Measurements from ENCODE around the gene ZFP1. TPM values are rescaled to one million over a fixed set of nuclear protein-coding genes. Genes with fewer than 3 reads are reported as not detected.

Gene ZFP1
- total and polyA plus RNA-seq, 7 experiments from 2014 or later, result 8.6 to 22.5 (median 10.5) TPM

- H3K9me3 Mint-ChIP-seq, result peaks cover 0 to 2% (median 0%) of the 10 kb centered on the region in 11 donors
- H3K36me3 Mint-ChIP-seq, result no peaks in the 10 kb centered on the region
- no peak for ATAC-seq
- H3K4me1 Mint-ChIP-seq, result peaks cover 0 to 18% (median 14%) of the 10 kb centered on the region in 7 donors
- Histone ChIP-seq H3K9me3 (ENCODE audit: control insufficient read depth in 2 of 3, low read length in 3 of 3) (no peaks in the 10 kb centered on the region), H3K27me3 (ENCODE audit: control insufficient read depth in 2 of 2, insufficient read depth in 2 of 2, low read length in 2 of 2) (no peaks in the 10 kb centered on the region), H3K27ac (ENCODE audit: low read depth, low read length) (peak within 1 kb of the TSS; percentile 29), H3K36me3 (ENCODE audit: control insufficient read depth in 2 of 3, insufficient read depth in 3 of 3, low read length in 3 of 3) (no peaks in the 10 kb centered on the region), H3K4me1 (ENCODE audit: control insufficient read depth in 2 of 2, insufficient read depth in 2 of 2, low read length in 2 of 2) (peaks cover 0 to 12% of the 10 kb centered on the region in 2 donors), H3K4me3 (ENCODE audit: low read length) (peak within 1 kb of the TSS; percentile 39)
- intact Hi-C loops (cut with micrococcal nuclease), result no loop called here
- H3K27ac Mint-ChIP-seq, result peak within 1 kb of the TSS; percentile 84 to 96 (median 93)
- ChIA-PET CTCF (interaction anchor here (0.6 to 1.7 kb wide), 3 partner anchors 17 to 275 kb away, joined by 3 to 4 read pairs (median 3); no protein-coding TSS in a partner anchor), POLR2A (interaction anchor here (0.8 kb wide), 1 partner anchor 15 kb away, joined by 3 read pairs; no protein-coding TSS in a partner anchor)
- no peaks in the 10 kb centered on the region for H3K27me3 Mint-ChIP-seq
- H3K4me3 Mint-ChIP-seq, result peak within 1 kb of the TSS; percentile 62 to 96 (median 90)
- no peak for DNase-seq
These were observed 70.1 kb downstream of the ZFP1 start, which contains the start of gene CTRB1 for GRCh38 chr16:75218256-75219076. CTRB1 (plus strand) TSS chr16:75218988; CDS start chr16:75219008, 20 bp downstream.

- H3K27ac Mint-ChIP-seq, result peak overlapping the region in 6 of 9 donors; percentile 84 to 96 (median 94)
- H3K27me3 ChIP-seq (ENCODE audit: control insufficient read depth in 2 of 2, insufficient read depth in 2 of 2, low read length in 2 of 2), result no peaks in the 10 kb centered on the region
- ATAC-seq (no peak), DNase-seq (no peak)
- ChIA-PET CTCF (interaction anchor here (0.6 to 1.7 kb wide), 3 partner anchors 17 to 183 kb away, joined by 3 to 4 read pairs (median 4); no protein-coding TSS in a partner anchor), POLR2A (interaction anchor here (0.8 to 1.2 kb wide), 2 partner anchors 11 to 15 kb away, joined by 3 to 5 read pairs; no protein-coding TSS in a partner anchor)
- H3K27ac ChIP-seq (ENCODE audit: low read depth, low read length), result peak overlapping the region; percentile 29
- no peaks in the 10 kb centered on the region for H3K36me3 Mint-ChIP-seq
- peaks cover 0 to 2% (median 0%) of the 10 kb centered on the region in 11 donors for H3K9me3 Mint-ChIP-seq
- no peaks in the 10 kb centered on the region for H3K9me3 ChIP-seq (ENCODE audit: control insufficient read depth in 2 of 3, low read length in 3 of 3)
- peaks cover 0 to 18% (median 14%) of the 10 kb centered on the region in 7 donors for H3K4me1 Mint-ChIP-seq
- no peaks in the 10 kb centered on the region for H3K36me3 ChIP-seq (ENCODE audit: control insufficient read depth in 2 of 3, insufficient read depth in 3 of 3, low read length in 3 of 3)
- peaks cover 0 to 12% of the 10 kb centered on the region in 2 donors for H3K4me1 ChIP-seq (ENCODE audit: control insufficient read depth in 2 of 2, insufficient read depth in 2 of 2, low read length in 2 of 2)
- H3K27me3 Mint-ChIP-seq, result no peaks in the 10 kb centered on the region
- H3K4me3 Mint-ChIP-seq, result peak overlapping the region in 7 of 10 donors; percentile 32 to 96 (median 87)
- peak overlapping the region; percentile 39 for H3K4me3 ChIP-seq (ENCODE audit: low read length)
- intact Hi-C loops (cut with micrococcal nuclease), result no loop called here
These were observed 70.8 kb downstream of the ZFP1 start for GRCh38 chr16:75219088-75219487.

- no peaks in the 10 kb centered on the region for H3K36me3 Mint-ChIP-seq
- H3K9me3 Mint-ChIP-seq, result peaks cover 0 to 2% (median 0%) of the 10 kb centered on the region in 11 donors
- Histone ChIP-seq H3K27ac (ENCODE audit: low read depth, low read length) (peak overlapping the region; percentile 29), H3K36me3 (ENCODE audit: control insufficient read depth in 2 of 3, insufficient read depth in 3 of 3, low read length in 3 of 3) (no peaks in the 10 kb centered on the region), H3K4me3 (ENCODE audit: low read length) (peak overlapping the region; percentile 39), H3K4me1 (ENCODE audit: control insufficient read depth in 2 of 2, insufficient read depth in 2 of 2, low read length in 2 of 2) (peaks cover 0 to 12% of the 10 kb centered on the region in 2 donors), H3K9me3 (ENCODE audit: control insufficient read depth in 2 of 3, low read length in 3 of 3) (no peaks in the 10 kb centered on the region), H3K27me3 (ENCODE audit: control insufficient read depth in 2 of 2, insufficient read depth in 2 of 2, low read length in 2 of 2) (no peaks in the 10 kb centered on the region)
- peak overlapping the region; percentile 62 to 96 (median 90) for H3K4me3 Mint-ChIP-seq
- intact Hi-C loops (cut with micrococcal nuclease), result loop anchor here (2.0 kb wide), 1 partner anchor 17 kb away; no protein-coding TSS in a partner anchor
- no peaks in the 10 kb centered on the region for H3K27me3 Mint-ChIP-seq
- H3K27ac Mint-ChIP-seq, result peak overlapping the region; percentile 84 to 96 (median 93)
- DNase-seq (peak in 5 of 9 donors; percentile 34 to 53 (median 44)), ATAC-seq (peak; percentile 79)
- POLR2A ChIA-PET, result interaction anchor here (1.0 to 1.2 kb wide), 2 partner anchors 11 to 18 kb away, joined by 5 to 7 read pairs; no protein-coding TSS in a partner anchor
- H3K4me1 Mint-ChIP-seq, result peaks cover 0 to 18% (median 14%) of the 10 kb centered on the region in 7 donors
- CTCF ChIA-PET, result interaction anchor here (0.8 to 1.7 kb wide), 3 partner anchors 159 to 182 kb away, joined by 3 to 4 read pairs (median 3); no protein-coding TSS in a partner anchor
These were observed 71.5 kb downstream of the ZFP1 start for GRCh38 chr16:75219838-75220237.

Other genes with a start within 250 kb of the ZFP1 start
- gene WDR59, start 163.4 kb upstream of the ZFP1 start, total RNA-seq, result 100 to 1,000 TPM in 2 of 5 experiments, 10 to 100 TPM in 3; 82.7 to 130 (median 84.7) TPM
- 10 to 100 TPM; 11.6 to 13.2 TPM for gene WDR59, start 163.4 kb upstream of the ZFP1 start, polyA plus RNA-seq
- gene ZNRF1, start 149.5 kb upstream of the ZFP1 start, total RNA-seq, result 10 to 100 TPM in 1 of 5 experiments, 1 to 10 TPM in 4; 1.8 to 27.9 (median 2.6) TPM
- gene ZNRF1, start 149.5 kb upstream of the ZFP1 start, polyA plus RNA-seq, result 1 to 10 TPM; 1.2 to 1.4 TPM
- 1 to 10 TPM in 1 of 5 experiments, under 1 TPM in 4; 0.31 to 2.7 (median 0.40) TPM for gene LDHD, start 31.7 kb upstream of the ZFP1 start, total RNA-seq
- under 1 TPM in 1 of 2 donors, not detected in 1; 0.51 TPM for gene LDHD, start 31.7 kb upstream of the ZFP1 start, polyA plus RNA-seq
- gene CTRB2, start 58.6 kb downstream of the ZFP1 start, total RNA-seq, result not detected
- not detected for gene CTRB2, start 58.6 kb downstream of the ZFP1 start, polyA plus RNA-seq
- not detected for gene CTRB1, start 70.5 kb downstream of the ZFP1 start, total RNA-seq
- gene CTRB1, start 70.5 kb downstream of the ZFP1 start, polyA plus RNA-seq, result not detected
- gene BCAR1, start 103.1 kb downstream of the ZFP1 start, total RNA-seq, result not detected
- not detected for gene BCAR1, start 103.1 kb downstream of the ZFP1 start, polyA plus RNA-seq